Measurements from ENCODE around the gene CCSER2.
"Not testable (repeated sequence)": the region's sequence is repeated elsewhere in the genome, so short reads cannot be mapped to it uniquely, and the experiment has no call there.

Gene CCSER2

GRCh38 chr10:84328418-84329195, at the start of gene CCSER2:
TSS of gene CCSER2 (plus strand) at chr10:84328589. CDS start at chr10:84371053, 42,464 bp downstream.
- peak; percentile 82 for DNase-seq (ENCODE audit: low read depth)

GRCh38 chr10:84279876-84280475, 48.4 kb upstream of the CCSER2 start:
- not testable (repeated sequence) for DNase-seq (ENCODE audit: low read depth)

GRCh38 chr10:84286695-84287094, 41.7 kb upstream of the CCSER2 start:
- no peak for DNase-seq (ENCODE audit: low read depth)

GRCh38 chr10:84288151-84288550, 40.2 kb upstream of the CCSER2 start:
- no peak for DNase-seq (ENCODE audit: low read depth)

- no peak for DNase-seq (ENCODE audit: low read depth)
Measured at GRCh38 chr10:84289521-84290200, 38.7 kb upstream of the CCSER2 start.

GRCh38 chr10:84290235-84290634, 38.2 kb upstream of the CCSER2 start:
- DNase-seq (ENCODE audit: low read depth) = no peak

- no peak for DNase-seq (ENCODE audit: low read depth)
Measured at GRCh38 chr10:84291384-84291783, 37.0 kb upstream of the CCSER2 start.

GRCh38 chr10:84292502-84292901, 35.9 kb upstream of the CCSER2 start:
- DNase-seq (ENCODE audit: low read depth) = no peak

GRCh38 chr10:84293171-84293570, 35.2 kb upstream of the CCSER2 start:
- DNase-seq (ENCODE audit: low read depth) = no peak

- DNase-seq (ENCODE audit: low read depth) = no peak
Measured at GRCh38 chr10:84293574-84294016, 34.8 kb upstream of the CCSER2 start.

- DNase-seq (ENCODE audit: low read depth) = no peak
Measured at GRCh38 chr10:84294766-84295447, 33.5 kb upstream of the CCSER2 start.

GRCh38 chr10:84296091-84296981, 32.1 kb upstream of the CCSER2 start:
- DNase-seq (ENCODE audit: low read depth) = no peak

- DNase-seq (ENCODE audit: low read depth) = no peak
Measured at GRCh38 chr10:84298057-84298456, 30.3 kb upstream of the CCSER2 start.

- DNase-seq (ENCODE audit: low read depth) = no peak
Measured at GRCh38 chr10:84302223-84302622, 26.2 kb upstream of the CCSER2 start.

- DNase-seq (ENCODE audit: low read depth) = no peak
Measured at GRCh38 chr10:84306751-84307384, 21.5 kb upstream of the CCSER2 start.

GRCh38 chr10:84308021-84308420, 20.4 kb upstream of the CCSER2 start:
- DNase-seq (ENCODE audit: low read depth) = no peak

GRCh38 chr10:84308481-84309304, 19.7 kb upstream of the CCSER2 start:
- DNase-seq (ENCODE audit: low read depth) = no peak

GRCh38 chr10:84310470-84310869, 17.9 kb upstream of the CCSER2 start:
- no peak for DNase-seq (ENCODE audit: low read depth)

GRCh38 chr10:84311576-84311975, 16.8 kb upstream of the CCSER2 start:
- DNase-seq (ENCODE audit: low read depth) = no peak

- DNase-seq (ENCODE audit: low read depth) = no peak
Measured at GRCh38 chr10:84312816-84313215, 15.6 kb upstream of the CCSER2 start.

Measured in GM04504 (cell line).